Measurements from ENCODE around the gene MOK.

DNA sequence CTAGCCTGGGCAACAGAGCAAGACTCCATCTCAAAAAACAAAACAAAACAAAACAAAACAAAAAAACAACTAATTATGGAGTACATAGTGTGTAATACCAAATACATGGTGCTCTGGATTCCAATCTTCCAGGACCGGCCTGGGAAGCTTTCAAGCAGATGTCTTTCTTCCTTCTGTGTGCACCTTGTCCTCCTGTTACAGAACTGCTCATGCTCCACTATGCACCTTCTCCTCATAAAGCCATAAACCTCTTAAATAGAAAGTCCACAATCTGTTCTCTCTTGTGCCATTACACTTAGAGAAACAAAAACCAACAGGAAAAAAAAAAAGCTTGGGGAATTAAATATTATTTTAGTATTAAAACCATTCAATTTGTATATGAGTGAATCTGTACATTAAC lies 12.5 kb downstream of the MOK start:
- TF ChIP-seq, protein P1, sequence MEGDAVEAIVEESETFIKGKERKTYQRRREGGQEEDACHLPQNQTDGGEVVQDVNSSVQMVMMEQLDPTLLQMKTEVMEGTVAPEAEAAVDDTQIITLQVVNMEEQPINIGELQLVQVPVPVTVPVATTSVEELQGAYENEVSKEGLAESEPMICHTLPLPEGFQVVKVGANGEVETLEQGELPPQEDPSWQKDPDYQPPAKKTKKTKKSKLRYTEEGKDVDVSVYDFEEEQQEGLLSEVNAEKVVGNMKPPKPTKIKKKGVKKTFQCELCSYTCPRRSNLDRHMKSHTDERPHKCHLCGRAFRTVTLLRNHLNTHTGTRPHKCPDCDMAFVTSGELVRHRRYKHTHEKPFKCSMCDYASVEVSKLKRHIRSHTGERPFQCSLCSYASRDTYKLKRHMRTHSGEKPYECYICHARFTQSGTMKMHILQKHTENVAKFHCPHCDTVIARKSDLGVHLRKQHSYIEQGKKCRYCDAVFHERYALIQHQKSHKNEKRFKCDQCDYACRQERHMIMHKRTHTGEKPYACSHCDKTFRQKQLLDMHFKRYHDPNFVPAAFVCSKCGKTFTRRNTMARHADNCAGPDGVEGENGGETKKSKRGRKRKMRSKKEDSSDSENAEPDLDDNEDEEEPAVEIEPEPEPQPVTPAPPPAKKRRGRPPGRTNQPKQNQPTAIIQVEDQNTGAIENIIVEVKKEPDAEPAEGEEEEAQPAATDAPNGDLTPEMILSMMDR (IDR thresholded peaks at IDR 0.05 in 4 of 5, conservative IDR thresholded peaks at IDR 0.05 in 1 of 5), result no peak
- TF ChIP-seq POLR2A (IDR thresholded peaks at IDR 0.05), result no peak
